GM12865 (cell line): ENCODE results near the gene ADARB1.

Experiments
- DNase-seq: peaks from one replicate; pipeline ENCODE4 v3.0.0; 2010; ENCODE audit warnings: low read depth
- H3K4me3 ChIP-seq: 2 replicates; pipeline ENCODE4 v1.5.1; 2011; ENCODE audit warnings: mild to moderate bottlenecking, low read depth, low read length, control low read depth
- CTCF ChIP-seq: IDR thresholded peaks from 2 replicates; pipeline ENCODE4 v1.5.1; 2011; ENCODE audit warnings: low read length, control low read depth, low read depth, inconsistent platforms; ENCODE audit not compliant: insufficient read depth; ENCODE audit errors: missing control alignments

ADARB1 gene

GRCh38 chr21:45153358-45154318 is 79.3 kb downstream of the ADARB1 start:
- no peak overlapping the region for H3K4me3 ChIP-seq
- DNase-seq, result no peak
- TF ChIP-seq CTCF, result no peak

- no peak for TF ChIP-seq CTCF
- DNase-seq, result no peak
- H3K4me3 ChIP-seq, result no peak overlapping the region
Observed at GRCh38 chr21:45154511-45155508, 80.4 kb downstream of the ADARB1 start.

- no peak for DNase-seq
- no peak for TF ChIP-seq CTCF
- no peak overlapping the region for H3K4me3 ChIP-seq
Observed at GRCh38 chr21:45155910-45156309, 81.5 kb downstream of the ADARB1 start.

GRCh38 chr21:45156459-45156858 is 82.1 kb downstream of the ADARB1 start:
- no peak for DNase-seq
- no peak for TF ChIP-seq CTCF
- H3K4me3 ChIP-seq, result no peak overlapping the region

GRCh38 chr21:45157932-45158331 is 83.6 kb downstream of the ADARB1 start:
- no peak overlapping the region for H3K4me3 ChIP-seq
- no peak for DNase-seq
- TF ChIP-seq CTCF, result no peak

- TF ChIP-seq CTCF, result no peak
- no peak overlapping the region for H3K4me3 ChIP-seq
- no peak for DNase-seq
Observed at GRCh38 chr21:45158491-45159423, 84.4 kb downstream of the ADARB1 start.
